ENCODE measurements around the gene ACTR3.

GRCh38 chr2:113985554-113986397 lies 95.9 kb downstream of the ACTR3 start:
- no peak for TF ChIP-seq CTCF (IDR thresholded peaks at IDR 0.05)
- no peak for TF ChIP-seq POLR2A (IDR thresholded peaks at IDR 0.05)
- TF ChIP-seq POLR2AphosphoS5 (IDR thresholded peaks at IDR 0.05) = no peak
- no peak for TF ChIP-seq EP300 (IDR thresholded peaks at IDR 0.05)
